Loucy (cell line): ENCODE data around the gene SPEG.

Experiments
- H2AFZ ChIP-seq: fragments of 200-600 bp; sonication (generic); 2 replicates; pipeline ENCODE4 v1.6.0; 2016; ENCODE audit warnings: antibody characterized with exemption, mild to moderate bottlenecking, low read length, moderate library complexity
- H3F3A ChIP-seq: fragments of 200-600 bp; 2 replicates; pipeline ENCODE4 v1.6.0; 2016; ENCODE audit warnings: antibody characterized with exemption, low read depth, mild to moderate bottlenecking
- H3K27me3 ChIP-seq: fragments of 200-600 bp; sonication (generic); 2 replicates; pipeline ENCODE4 v1.6.1; 2014; ENCODE audit warnings: low read length, mild to moderate bottlenecking; ENCODE audit not compliant: insufficient read depth, poor library complexity, severe bottlenecking
- H3K36me3 ChIP-seq: fragments of 200-600 bp; sonication (generic); 2 replicates; pipeline ENCODE4 v1.6.1; 2016; ENCODE audit warnings: low read length; ENCODE audit not compliant: insufficient read depth
- H3K4me1 ChIP-seq: fragments of 200-600 bp; sonication (generic); 2 replicates; pipeline ENCODE4 v1.5.1; 2014; ENCODE audit warnings: low read length, mild to moderate bottlenecking; ENCODE audit not compliant: insufficient read depth, poor library complexity, severe bottlenecking
- H3K4me2 ChIP-seq: fragments of 200-600 bp; sonication (generic); 2 replicates; pipeline ENCODE4 v1.6.0; 2014; ENCODE audit warnings: antibody characterized with exemption, low read length, low read depth, mild to moderate bottlenecking; ENCODE audit not compliant: poor library complexity, severe bottlenecking
- H3K4me3 ChIP-seq: fragments of 200-600 bp; sonication (generic); 2 replicates; pipeline ENCODE4 v1.5.1; 2014; ENCODE audit warnings: low read length, mild to moderate bottlenecking, mixed read lengths; ENCODE audit not compliant: poor library complexity, severe bottlenecking
- H3K79me2 ChIP-seq: fragments of 200-600 bp; sonication (generic); 2 replicates; pipeline ENCODE4 v1.6.1; 2014; ENCODE audit warnings: low read length; ENCODE audit not compliant: insufficient read depth
- H3K9ac ChIP-seq: fragments of 200-600 bp; sonication (generic); 2 replicates; pipeline ENCODE4 v1.6.0; 2014; ENCODE audit warnings: mild to moderate bottlenecking, low read depth, low read length, moderate library complexity; ENCODE audit not compliant: poor library complexity, severe bottlenecking
- H3K9me2 ChIP-seq: fragments of 200-600 bp; sonication (generic); replicated peaks from 2 replicates; pipeline ENCODE4 v1.6.1; 2016; ENCODE audit warnings: low read depth, low read length, mixed read lengths
- H3K9me3 ChIP-seq: fragments of 200-600 bp; sonication (generic); 2 replicates; pipeline ENCODE4 v1.6.1; 2014; ENCODE audit warnings: mild to moderate bottlenecking, antibody characterized with exemption, low read length, low read depth; ENCODE audit not compliant: insufficient read depth
- H4K20me1 ChIP-seq: fragments of 200-600 bp; sonication (generic); 2 replicates; pipeline ENCODE4 v1.6.0; 2014; ENCODE audit warnings: antibody characterized with exemption, low read length, mild to moderate bottlenecking; ENCODE audit not compliant: insufficient read depth, poor library complexity, severe bottlenecking
- EZH2phosphoT487 ChIP-seq: fragments of 200-600 bp; IDR thresholded peaks from 2 replicates; pipeline ENCODE4 v1.6.1; 2018; ENCODE audit warnings: antibody characterized with exemption, mild to moderate bottlenecking, moderate library complexity, borderline replicate concordance
- TF ChIP-seq, protein P1 (sequence below): fragments of 200-600 bp; sonication (generic); conservative IDR thresholded peaks from 2 replicates; pipeline ENCODE4 v1.5.1; 2014; ENCODE audit warnings: mild to moderate bottlenecking, antibody characterized with exemption, low read length

Gene SPEG

DNA sequence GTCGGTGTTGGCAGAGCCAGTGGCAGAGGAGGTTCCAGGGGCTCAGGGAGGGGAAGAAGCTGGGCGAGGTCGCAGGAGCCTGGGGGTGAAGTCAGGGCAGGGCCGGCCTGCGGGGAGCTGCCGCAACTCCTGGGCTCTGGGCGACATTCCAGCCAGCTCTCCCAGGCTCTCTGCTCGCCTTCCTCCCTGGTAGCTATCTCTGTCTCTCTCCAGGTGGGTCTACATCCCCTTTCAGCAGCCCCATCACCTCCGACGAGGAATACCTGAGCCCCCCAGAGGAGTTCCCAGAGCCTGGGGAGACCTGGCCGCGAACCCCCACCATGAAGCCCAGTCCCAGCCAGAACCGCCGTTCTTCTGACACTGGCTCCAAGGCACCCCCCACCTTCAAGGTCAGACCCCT is 27.0 kb downstream of the SPEG start:
- Histone ChIP-seq H3K4me3 (no peak overlapping the region), H3K27me3 (no peaks in the 10 kb centered on the region), H3K9me3 (no peaks in the 10 kb centered on the region), H3K9ac (no peak overlapping the region), H3K36me3 (no peaks in the 10 kb centered on the region), H3K4me1 (peaks cover 4% of the 10 kb centered on the region), H3K79me2 (no peaks in the 10 kb centered on the region), H4K20me1 (no peaks in the 10 kb centered on the region), H3F3A (no peaks in the 10 kb centered on the region), H2AFZ (no peak overlapping the region), H3K9me2 (no peaks in the 10 kb centered on the region), H3K4me2 (no peak overlapping the region)
- TF ChIP-seq, protein P1, sequence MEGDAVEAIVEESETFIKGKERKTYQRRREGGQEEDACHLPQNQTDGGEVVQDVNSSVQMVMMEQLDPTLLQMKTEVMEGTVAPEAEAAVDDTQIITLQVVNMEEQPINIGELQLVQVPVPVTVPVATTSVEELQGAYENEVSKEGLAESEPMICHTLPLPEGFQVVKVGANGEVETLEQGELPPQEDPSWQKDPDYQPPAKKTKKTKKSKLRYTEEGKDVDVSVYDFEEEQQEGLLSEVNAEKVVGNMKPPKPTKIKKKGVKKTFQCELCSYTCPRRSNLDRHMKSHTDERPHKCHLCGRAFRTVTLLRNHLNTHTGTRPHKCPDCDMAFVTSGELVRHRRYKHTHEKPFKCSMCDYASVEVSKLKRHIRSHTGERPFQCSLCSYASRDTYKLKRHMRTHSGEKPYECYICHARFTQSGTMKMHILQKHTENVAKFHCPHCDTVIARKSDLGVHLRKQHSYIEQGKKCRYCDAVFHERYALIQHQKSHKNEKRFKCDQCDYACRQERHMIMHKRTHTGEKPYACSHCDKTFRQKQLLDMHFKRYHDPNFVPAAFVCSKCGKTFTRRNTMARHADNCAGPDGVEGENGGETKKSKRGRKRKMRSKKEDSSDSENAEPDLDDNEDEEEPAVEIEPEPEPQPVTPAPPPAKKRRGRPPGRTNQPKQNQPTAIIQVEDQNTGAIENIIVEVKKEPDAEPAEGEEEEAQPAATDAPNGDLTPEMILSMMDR: no peak
- TF ChIP-seq EZH2phosphoT487: no peak

GRCh38 chr2:219462349-219462748 is 27.7 kb downstream of the SPEG start:
- Histone ChIP-seq H4K20me1 (no peaks in the 10 kb centered on the region), H3K36me3 (no peaks in the 10 kb centered on the region), H3K4me3 (no peak overlapping the region), H3F3A (no peaks in the 10 kb centered on the region), H3K27me3 (no peaks in the 10 kb centered on the region), H3K4me1 (peaks cover 4% of the 10 kb centered on the region), H3K4me2 (no peak overlapping the region), H3K9ac (no peak overlapping the region), H2AFZ (no peak overlapping the region), H3K9me3 (no peaks in the 10 kb centered on the region), H3K9me2 (no peaks in the 10 kb centered on the region), H3K79me2 (no peaks in the 10 kb centered on the region)
- TF ChIP-seq, protein P1: no peak
- no peak for TF ChIP-seq EZH2phosphoT487

- H3K36me3 ChIP-seq: no peaks in the 10 kb centered on the region
- no peak overlapping the region for H3K4me3 ChIP-seq
- TF ChIP-seq, protein P1: no peak
- H3K9me2 ChIP-seq: no peaks in the 10 kb centered on the region
- no peak overlapping the region for H3K4me2 ChIP-seq
- no peaks in the 10 kb centered on the region for H3F3A ChIP-seq
- no peaks in the 10 kb centered on the region for H3K4me1 ChIP-seq
- no peak overlapping the region for H3K9ac ChIP-seq
- H3K27me3 ChIP-seq: no peaks in the 10 kb centered on the region
- H4K20me1 ChIP-seq: no peaks in the 10 kb centered on the region
- no peaks in the 10 kb centered on the region for H3K9me3 ChIP-seq
- no peak overlapping the region for H2AFZ ChIP-seq
- no peaks in the 10 kb centered on the region for H3K79me2 ChIP-seq
These were observed 29.8 kb downstream of the SPEG start for GRCh38 chr2:219464286-219465032.
